Sigmoid colon (tissue), 7 donors: ENCODE measurements around the gene ELAC1. TPM values are rescaled to one million over a fixed set of nuclear protein-coding genes. Genes with fewer than 3 reads are reported as not detected.
"Not testable (repeated sequence)": the region's sequence is repeated elsewhere in the genome, so short reads cannot be mapped to it uniquely, and the experiment has no call there.

Experiments
- DNase-seq: peaks from one replicate; pipeline ENCODE4 v3.0.0-alpha.2; 2019
- H3K27ac ChIP-seq, 4 donors: fragments of 200-600 bp; sonication (generic); one replicate each; pipeline ENCODE4 v1.5.1; 2016 to 2019; ENCODE audit warnings: mild to moderate bottlenecking in 1 of 4
- H3K27me3 ChIP-seq, 3 donors: fragments of 200-600 bp; sonication (generic); one replicate each; pipeline ENCODE4 v1.5.1; 2019; ENCODE audit warnings: mild to moderate bottlenecking in 1 of 3
- H3K36me3 ChIP-seq, 4 donors: fragments of 200-600 bp; sonication (generic); one replicate each; pipeline ENCODE4 v1.5.1; 2016 to 2019
- H3K4me1 ChIP-seq, 4 donors: fragments of 200-600 bp; sonication (generic); one replicate each; pipeline ENCODE4 v1.5.1; 2017 to 2019
- H3K4me3 ChIP-seq, 4 donors: fragments of 200-600 bp; sonication (generic); one replicate each; pipeline ENCODE4 v1.5.1; 2017 to 2019; ENCODE audit warnings: mild to moderate bottlenecking in 2 of 4, moderate library complexity in 1 of 4
- H3K9me3 ChIP-seq, 4 donors: fragments of 200-600 bp in 3 of 4; sonication (generic) in 3 of 4; one replicate each; pipeline versions ENCODE4 v1.5.1 to v1.6.1; 2013 to 2019
- CTCF ChIP-seq, 4 experiments: fragments of 450-650 bp in 3 of 4; fragments of 200-600 bp in 1 of 4; IDR thresholded peaks; one replicate each; pipeline ENCODE4 v1.5.1; 2016 to 2019; ENCODE audit warnings: antibody characterized with exemption in 4 of 4, mild to moderate bottlenecking in 3 of 4, moderate library complexity in 2 of 4
- EP300 ChIP-seq, 4 donors: sonication (generic); formaldehyde crosslinking; IDR thresholded peaks; one replicate each; pipeline ENCODE4 v1.6.1; 2017; ENCODE audit warnings: antibody characterized with exemption in 4 of 4
- POLR2A ChIP-seq, 2 donors: fragments of 450-650 bp; IDR thresholded peaks; one replicate each; pipeline ENCODE4 v1.6.1; 2016; ENCODE audit warnings: antibody characterized with exemption in 2 of 2, mild to moderate bottlenecking in 2 of 2, moderate library complexity in 2 of 2
- POLR2AphosphoS5 ChIP-seq, 4 donors: sonication (generic); formaldehyde crosslinking; IDR thresholded peaks; one replicate each; pipeline ENCODE4 v1.6.1; 2017; ENCODE audit warnings: antibody characterized with exemption in 4 of 4
- WGBS, 2 donors: extraction: QIAGEN DNeasy Blood & Tissue Kit; methylation state at CpG; one replicate each; pipeline ENCODE4 v1.1.7; 2013; 5-methylcytosine and 5-hydroxymethylcytosine counted together
- intact Hi-C: fragments of 100-400 bp; cut with DNase I; formaldehyde crosslinking; loops from one replicate; pipeline ENCODE4 v1.15.1; 2023
- polyA plus RNA-seq, 3 donors: library from polyadenylated mRNA; stranded (reverse); fragments of 200-250 nt; gene quantifications; one replicate each; pipeline ENCODE4 v1.2.3, GENCODE V29; 2013
- total RNA-seq, 4 donors: library from RNA; depleted of rRNA; stranded (reverse); fragments of >200 nt; gene quantifications; one replicate each; pipeline ENCODE4 v1.1.0, GENCODE V29; 2016
- donor health status: healthy with polysubstance abuse.
- donor health status: Bipolar disorder and iron deficiency.
- donor health status: healthy.

ELAC1 gene
- total and polyA plus RNA-seq, 7 donors: 3.9 to 8.1 (median 5.4) TPM

GRCh38 chr18:50938912-50939311, 28.9 kb upstream of the ELAC1 start:
- Histone ChIP-seq H3K4me1 (no peaks in the 10 kb centered on the region), H3K27me3 (no peaks in the 10 kb centered on the region), H3K9me3 (no peaks in the 10 kb centered on the region), H3K36me3 (peaks cover 0 to 45% (median 4%) of the 10 kb centered on the region in 4 donors), H3K4me3 (no peak overlapping the region), H3K27ac (no peak overlapping the region)
- no peak for DNase-seq
- intact Hi-C loops: no loop called here
- TF ChIP-seq EP300 (IDR thresholded peaks at IDR 0.05) (no peak), POLR2AphosphoS5 (IDR thresholded peaks at IDR 0.05) (no peak), POLR2A (IDR thresholded peaks at IDR 0.05) (no peak), CTCF (IDR thresholded peaks at IDR 0.05) (no peak)
- WGBS, 2 donors: 95 to 98% methylated on average over 2 of the region's 2 CpGs

- WGBS, 2 donors: 78 to 87% methylated on average over 4 of the region's 4 CpGs
- intact Hi-C loops: no loop called here
- no peaks in the 10 kb centered on the region for H3K27me3 ChIP-seq
- H3K4me3 ChIP-seq: no peak overlapping the region
- no peak for TF ChIP-seq EP300 (IDR thresholded peaks at IDR 0.05)
- TF ChIP-seq CTCF (IDR thresholded peaks at IDR 0.05): no peak
- TF ChIP-seq POLR2A (IDR thresholded peaks at IDR 0.05): no peak
- TF ChIP-seq POLR2AphosphoS5 (IDR thresholded peaks at IDR 0.05): no peak
- H3K36me3 ChIP-seq: peaks cover 0 to 72% (median 4%) of the 10 kb centered on the region in 4 donors
- no peak for DNase-seq
- H3K9me3 ChIP-seq: no peaks in the 10 kb centered on the region
- H3K27ac ChIP-seq: no peak overlapping the region
- no peaks in the 10 kb centered on the region for H3K4me1 ChIP-seq
Measured at GRCh38 chr18:50944245-50944932, 23.5 kb upstream of the ELAC1 start.

- H3K9me3 ChIP-seq, H3K4me3 ChIP-seq, intact Hi-C loops, DNase-seq, H3K27ac ChIP-seq, H3K4me1 ChIP-seq, H3K27me3 ChIP-seq: not testable (repeated sequence)
- H3K36me3 ChIP-seq: peaks cover 0 to 62% (median under 1%) of the 10 kb centered on the region in 4 donors
- WGBS, 2 donors: 98 to 100% methylated on average over 2 of the region's 2 CpGs
Measured at GRCh38 chr18:50945918-50946317, 21.9 kb upstream of the ELAC1 start.

DNA sequence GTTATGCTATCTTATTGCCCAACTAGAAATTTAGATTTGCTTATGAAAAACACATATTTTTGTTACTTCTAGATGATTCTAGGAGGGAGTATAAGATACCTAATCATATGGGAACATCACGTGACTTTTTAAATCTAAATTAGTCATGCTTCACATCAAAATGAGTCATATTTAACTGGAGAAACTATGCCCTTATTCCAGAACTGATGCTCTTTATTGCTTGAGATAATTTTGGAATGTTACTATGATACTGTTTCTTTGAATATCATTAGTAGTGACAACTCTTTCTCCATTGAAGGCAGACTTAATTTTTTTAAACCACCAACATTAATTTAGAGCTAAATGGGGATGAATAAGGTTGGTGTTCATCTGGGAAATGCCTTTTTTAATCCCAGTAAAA, 19.9 kb upstream of the ELAC1 start:
- intact Hi-C loops: no loop called here
- Histone ChIP-seq H3K36me3 (peaks cover 0 to 47% (median 0%) of the 10 kb centered on the region in 4 donors), H3K9me3 (no peaks in the 10 kb centered on the region), H3K4me1 (no peaks in the 10 kb centered on the region), H3K4me3 (no peak overlapping the region), H3K27me3 (no peaks in the 10 kb centered on the region), H3K27ac (no peak overlapping the region)
- 65 to 75% methylated on average over 1 of the region's 1 CpG for WGBS, 2 donors
- DNase-seq: no peak
- TF ChIP-seq CTCF (IDR thresholded peaks at IDR 0.05) (no peak), EP300 (IDR thresholded peaks at IDR 0.05) (no peak), POLR2A (IDR thresholded peaks at IDR 0.05) (no peak), POLR2AphosphoS5 (IDR thresholded peaks at IDR 0.05) (no peak)

- Histone ChIP-seq H3K27ac (no peak overlapping the region), H3K9me3 (no peaks in the 10 kb centered on the region), H3K4me1 (no peaks in the 10 kb centered on the region), H3K27me3 (no peaks in the 10 kb centered on the region), H3K36me3 (peaks cover 0 to 34% (median 0%) of the 10 kb centered on the region in 4 donors), H3K4me3 (no peak overlapping the region)
- TF ChIP-seq POLR2A (IDR thresholded peaks at IDR 0.05): no peak
- no peak for TF ChIP-seq EP300 (IDR thresholded peaks at IDR 0.05)
- no peak for TF ChIP-seq CTCF (IDR thresholded peaks at IDR 0.05)
- no peak for TF ChIP-seq POLR2AphosphoS5 (IDR thresholded peaks at IDR 0.05)
- 52 to 84% methylated on average over 6 of the region's 6 CpGs for WGBS, 2 donors
- no peak for DNase-seq
- intact Hi-C loops: no loop called here
Measured at GRCh38 chr18:50949185-50949584, 18.7 kb upstream of the ELAC1 start.
